Motor neuron (in vitro differentiated cells): ENCODE results near the gene NREP. TPM values are rescaled to one million over a fixed set of nuclear protein-coding genes. Genes with fewer than 3 reads are reported as not detected.
A peak's percentile ranks its signal among the peaks of the same experiment; 100 is the strongest.

Experiments
- ATAC-seq, 8 experiments: fragments of 200-7000 bp; cut with Tn5 transposase; replicated peaks in 6 of 8; 2 replicates each; pipeline ENCODE4 v1.8.0; 2021; ENCODE audit warnings: mild to moderate bottlenecking in 8 of 8, moderate library complexity in 8 of 8
- H3K27ac ChIP-seq, 2 donors: fragments of 250-450 bp; sonication (Bioruptor Pico); 2 replicates each; pipeline ENCODE4 v1.9.0; 2021; ENCODE audit warnings: antibody characterized with exemption in 2 of 2, mild to moderate bottlenecking in 2 of 2, moderate library complexity in 1 of 2
- H3K4me1 ChIP-seq, 2 donors: fragments of 250-450 bp; sonication (Bioruptor Pico); replicated peaks in 1 of 2; 2 replicates each; pipeline ENCODE4 v1.6.1; 2021; ENCODE audit warnings: antibody characterized with exemption in 2 of 2, mild to moderate bottlenecking in 2 of 2, moderate library complexity in 1 of 2
- H3K4me3 ChIP-seq, 5 donors: fragments of 250-450 bp; sonication (Bioruptor Pico); 2 replicates each; pipeline ENCODE4 v1.9.0; 2021; ENCODE audit warnings: antibody characterized with exemption in 5 of 5, mild to moderate bottlenecking in 5 of 5, moderate library complexity in 4 of 5
- WGBS, 10 experiments: fragments of 450-650 bp; shearing (Covaris generic); methylation state at CpG; one replicate each; pipeline ENCODE4 v1.0.0; 2022; 5-methylcytosine and 5-hydroxymethylcytosine counted together
- in situ Hi-C, 9 experiments: fragments of 400-800 bp; cut with MboI; loops; one replicate each; pipeline ENCODE4 v1.15.0; 2021; ENCODE audit warnings: low sequenced_read_pairs in 9 of 9, low pct_unique_long_range_greater_than_20kb in 2 of 9; ENCODE audit not compliant: unreplicated experiment in 9 of 9
- total RNA-seq, 8 experiments: library from RNA; unstranded; fragments of 300-600 nt; gene quantifications; 2 replicates each; pipeline versions ENCODE4 v1.2.3 to v1.2.4, GENCODE V29; 2022

NREP gene
- total RNA-seq = 100 to 1,000 TPM in 5 of 8 experiments, 10 to 100 TPM in 3; 10.0 to 803 (median 552) TPM

DNA sequence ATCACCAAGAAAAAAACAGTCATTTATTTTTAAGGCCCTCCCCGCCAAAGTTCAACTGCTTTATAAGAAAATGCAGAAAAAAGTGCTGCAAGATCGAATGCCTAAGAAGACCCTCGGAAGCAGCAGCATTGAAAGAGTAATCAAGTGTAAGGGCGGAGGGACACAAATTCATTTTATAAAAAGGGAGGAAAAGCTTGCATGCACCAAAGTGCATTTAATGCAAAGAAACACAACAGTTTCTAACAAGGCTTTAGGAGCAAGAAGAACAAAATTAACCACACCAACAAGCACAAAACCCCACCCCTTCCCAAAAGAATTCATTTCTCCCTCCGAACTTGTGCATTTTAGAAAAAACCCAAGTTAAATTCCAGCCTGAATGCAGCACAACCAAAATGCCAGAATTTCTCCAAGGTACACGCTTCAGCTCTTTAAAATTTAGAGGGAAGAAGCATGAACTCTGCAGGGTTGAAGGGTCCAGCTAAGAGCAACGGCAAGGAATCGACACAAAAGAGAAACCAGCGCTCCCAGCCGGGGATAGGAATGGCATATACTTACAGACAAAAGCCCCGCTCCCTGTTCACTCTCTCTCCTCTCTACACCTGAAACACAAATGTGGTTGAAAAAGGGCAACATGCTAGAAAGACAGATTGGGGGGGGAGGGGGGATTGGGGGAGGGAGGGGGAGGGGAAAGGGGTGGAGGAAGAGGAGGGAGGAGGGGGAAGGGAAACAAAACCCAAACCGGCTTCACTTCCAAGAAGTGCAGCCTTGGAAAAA is at the start of gene NREP:
NREP (minus strand) TSS at position 614 of the 774 bp plus-strand sequence. CDS start 1,422 bp downstream, outside the sequence.
- in situ Hi-C loops = no loop called here
- Histone ChIP-seq H3K4me1 (peaks cover 22 to 36% of the 10 kb centered on the region in 2 donors), H3K4me3 (peak within 1 kb of the TSS; percentile 53 to 75 (median 61)), H3K27ac (peak within 1 kb of the TSS; percentile 98)
- ATAC-seq = peak; percentile 2 to 42 (median 26)
- WGBS, 10 experiments = 0 to 12% (median 4%) methylated on average over 2 to 10 of the region's 12 CpGs

DNA sequence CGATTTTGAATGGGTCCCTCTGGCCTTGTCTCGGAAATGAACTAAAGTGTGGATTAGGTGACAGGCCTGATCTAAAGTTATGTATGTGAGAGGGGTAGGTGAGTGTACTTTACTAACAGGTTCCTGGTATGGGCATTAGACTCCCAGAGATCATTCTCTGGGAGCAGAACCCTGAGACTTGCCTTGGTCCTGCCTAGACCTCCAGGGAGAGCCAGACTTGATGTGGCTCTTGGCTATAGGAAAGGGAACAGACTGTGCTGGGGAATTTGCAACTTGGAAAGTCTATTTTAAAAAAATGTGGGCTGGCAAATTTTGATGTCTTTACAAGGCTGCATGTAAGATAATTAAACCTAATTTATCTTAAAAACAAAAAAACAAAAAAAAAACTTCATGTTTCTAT is 49.8 kb upstream of the NREP start:
- Histone ChIP-seq H3K4me1 (peaks cover 0 to 3% of the 10 kb centered on the region in 2 donors), H3K27ac (no peak overlapping the region), H3K4me3 (no peak overlapping the region)
- in situ Hi-C loops = no loop called here
- no peak for ATAC-seq
- 67 to 100% (median 85%) methylated on average over 1 to 2 of the region's 2 CpGs; no CpG with 5 or more reads in 4 of the 10 experiments for WGBS, 10 experiments

DNA sequence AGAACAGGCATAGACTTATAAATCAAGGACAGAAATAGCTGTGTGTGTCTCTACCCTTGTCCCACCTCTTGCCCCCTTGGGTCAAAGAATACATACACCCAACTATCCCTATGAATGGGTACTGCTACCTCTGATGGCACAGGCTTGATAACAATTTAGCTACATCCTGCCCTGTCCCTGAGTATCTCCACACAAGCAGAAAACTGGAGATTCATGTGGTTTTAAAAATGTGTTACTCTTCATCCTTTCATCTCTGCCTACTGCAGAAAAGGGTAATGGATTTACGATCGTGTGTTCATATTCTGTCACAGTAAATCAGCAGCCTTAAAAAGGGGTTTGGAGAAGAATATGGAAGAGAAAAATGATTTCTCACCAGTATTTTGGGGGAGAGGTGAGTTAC is 49.2 kb upstream of the NREP start:
- peak in 3 of 8 experiments; percentile 24 to 40 (median 30) for ATAC-seq
- H3K27ac ChIP-seq = no peak overlapping the region
- peaks cover 0 to 3% of the 10 kb centered on the region in 2 donors for H3K4me1 ChIP-seq
- no peak overlapping the region for H3K4me3 ChIP-seq
- 40 to 93% (median 78%) methylated on average over 1 to 2 of the region's 2 CpGs; no CpG with 5 or more reads in 2 of the 10 experiments for WGBS, 10 experiments
- in situ Hi-C loops = no loop called here

- in situ Hi-C loops = no loop called here
- Histone ChIP-seq H3K27ac (no peak overlapping the region), H3K4me3 (no peak overlapping the region), H3K4me1 (peaks cover 0 to 3% of the 10 kb centered on the region in 2 donors)
- 40 to 95% (median 90%) methylated on average over 1 to 2 of the region's 2 CpGs; no CpG with 5 or more reads in 5 of the 10 experiments for WGBS, 10 experiments
- ATAC-seq = no peak
These were observed 48.1 kb upstream of the NREP start for GRCh38 chr5:111805071-111805470.

- Histone ChIP-seq H3K4me1 (no peaks in the 10 kb centered on the region), H3K27ac (no peak overlapping the region), H3K4me3 (no peak overlapping the region)
- no peak for ATAC-seq
- in situ Hi-C loops = no loop called here
- 45 to 100% (median 85%) methylated on average over 1 to 3 of the region's 3 CpGs; no CpG with 5 or more reads in 2 of the 10 experiments for WGBS, 10 experiments
These were observed 43.4 kb upstream of the NREP start for GRCh38 chr5:111800351-111800750.

DNA sequence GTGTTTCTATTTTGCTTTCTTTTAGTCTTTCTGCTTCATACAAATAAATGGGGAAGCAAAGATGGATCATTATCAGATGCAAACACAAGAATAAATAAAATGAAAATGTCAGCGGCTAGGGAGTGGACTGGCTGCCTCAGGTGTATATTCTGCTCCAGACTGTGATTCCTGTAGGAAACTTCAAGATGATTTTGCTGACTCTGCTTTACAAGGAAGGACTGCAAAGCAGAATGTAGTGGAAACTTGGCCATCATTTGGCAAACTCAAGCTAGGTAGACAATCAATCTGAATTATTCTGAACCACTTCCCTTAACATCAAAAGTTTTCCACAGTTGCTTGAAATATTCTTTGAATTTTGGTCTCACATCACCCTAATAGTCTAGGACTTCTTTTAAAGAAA is 38.1 kb upstream of the NREP start:
- in situ Hi-C loops = no loop called here
- ATAC-seq = no peak
- 38 to 100% (median 80%) methylated on average over 1 of the region's 1 CpG; no CpG with 5 or more reads in 1 of the 10 experiments for WGBS, 10 experiments
- Histone ChIP-seq H3K4me3 (no peak overlapping the region), H3K27ac (no peak overlapping the region), H3K4me1 (no peaks in the 10 kb centered on the region)

- in situ Hi-C loops = no loop called here
These were observed 35.6 kb upstream of the NREP start for GRCh38 chr5:111792471-111793058.

GRCh38 chr5:111790295-111790694 is 33.3 kb upstream of the NREP start:
- Histone ChIP-seq H3K27ac (no peak overlapping the region), H3K4me1 (no peaks in the 10 kb centered on the region), H3K4me3 (no peak overlapping the region)
- ATAC-seq = no peak
- WGBS, 10 experiments = 0 to 100% (median 94%) methylated on average over 1 of the region's 1 CpG
- in situ Hi-C loops = no loop called here

More at GRCh38 chr5:111792471-111793058, 35.6 kb upstream of the NREP start:
- ATAC-seq = no peak
- H3K27ac ChIP-seq = no peak overlapping the region
- 10 to 96% (median 80%) methylated on average over 3 to 4 of the region's 4 CpGs for WGBS, 10 experiments
- H3K4me3 ChIP-seq = no peak overlapping the region
- no peaks in the 10 kb centered on the region for H3K4me1 ChIP-seq

DNA sequence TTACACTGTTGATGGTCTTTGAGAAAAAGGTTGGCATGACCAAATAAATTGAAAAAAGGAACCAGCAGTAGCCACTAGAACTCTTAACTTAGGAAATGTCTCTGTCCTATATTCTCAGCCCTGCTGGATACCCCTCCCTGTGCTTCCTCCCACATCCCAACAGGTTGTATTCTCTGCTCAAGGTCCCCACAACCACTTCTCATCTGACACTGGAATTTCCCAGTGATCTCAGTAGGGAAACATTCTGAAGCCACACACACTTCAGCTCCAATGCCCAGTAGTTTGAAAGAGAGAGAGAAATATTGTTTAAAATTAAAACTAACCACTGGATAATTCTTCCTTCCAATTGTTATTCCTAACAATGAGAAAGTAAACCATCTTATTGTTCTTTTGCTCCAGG is 30.0 kb upstream of the NREP start:
- Histone ChIP-seq H3K4me3 (no peak overlapping the region), H3K27ac (no peak overlapping the region), H3K4me1 (no peaks in the 10 kb centered on the region)
- no peak for ATAC-seq
- in situ Hi-C loops = no loop called here

GRCh38 chr5:111784491-111785181 is 27.6 kb upstream of the NREP start:
- WGBS, 10 experiments = 0 to 100% (median 86%) methylated on average over 1 to 3 of the region's 3 CpGs
- Histone ChIP-seq H3K4me1 (no peaks in the 10 kb centered on the region), H3K4me3 (no peak overlapping the region), H3K27ac (no peak overlapping the region)
- no peak for ATAC-seq
- in situ Hi-C loops = no loop called here

DNA sequence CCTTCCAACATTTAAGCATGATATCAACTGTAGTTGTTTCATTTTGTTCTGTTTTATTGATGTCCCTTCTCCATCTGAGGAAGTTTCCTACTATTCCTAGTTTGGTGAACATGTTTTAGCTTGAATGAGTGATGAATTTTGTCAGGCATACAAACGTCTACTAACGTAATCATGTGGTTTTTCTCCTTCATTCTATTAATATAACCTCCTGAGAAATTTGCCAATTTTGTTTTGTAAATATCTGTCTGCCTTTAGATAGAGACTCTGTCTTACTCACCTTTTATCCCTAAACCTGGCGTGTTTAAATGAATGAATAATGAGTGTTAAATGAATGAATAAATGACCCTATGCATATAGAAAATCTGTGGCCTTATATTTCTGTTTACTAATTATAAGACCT is 26.5 kb upstream of the NREP start:
- H3K4me3 ChIP-seq = no peak overlapping the region
- in situ Hi-C loops = no loop called here
- ATAC-seq = no peak
- H3K4me1 ChIP-seq = no peaks in the 10 kb centered on the region
- 58 to 100% (median 90%) methylated on average over 1 to 3 of the region's 3 CpGs for whole genome bisulfite sequencing, 10 experiments
- no peak overlapping the region for H3K27ac ChIP-seq

DNA sequence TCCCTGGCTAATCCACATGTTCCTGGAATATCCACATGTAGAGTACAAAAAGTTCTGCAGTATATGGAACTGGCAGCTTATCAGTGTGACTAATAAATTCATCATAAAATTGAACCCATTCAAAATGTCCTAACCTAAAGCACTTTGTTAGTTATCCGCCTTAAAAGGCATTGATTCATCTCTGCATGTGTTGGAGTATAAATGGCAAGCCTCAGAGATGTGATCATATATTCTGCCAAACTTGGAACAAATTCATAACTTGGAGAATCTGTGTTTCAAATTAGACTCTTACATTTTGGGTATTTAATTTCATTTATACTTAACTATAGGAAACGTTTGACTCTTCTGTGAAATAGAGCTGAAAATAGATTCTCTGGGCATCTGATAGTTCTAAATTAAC is 25.2 kb upstream of the NREP start:
- in situ Hi-C loops = no loop called here
- no peak overlapping the region for H3K4me3 ChIP-seq
- WGBS, 10 experiments = 48 to 100% (median 78%) methylated on average over 1 to 2 of the region's 2 CpGs
- H3K27ac ChIP-seq = no peak overlapping the region
- no peak for ATAC-seq
- no peaks in the 10 kb centered on the region for H3K4me1 ChIP-seq

DNA sequence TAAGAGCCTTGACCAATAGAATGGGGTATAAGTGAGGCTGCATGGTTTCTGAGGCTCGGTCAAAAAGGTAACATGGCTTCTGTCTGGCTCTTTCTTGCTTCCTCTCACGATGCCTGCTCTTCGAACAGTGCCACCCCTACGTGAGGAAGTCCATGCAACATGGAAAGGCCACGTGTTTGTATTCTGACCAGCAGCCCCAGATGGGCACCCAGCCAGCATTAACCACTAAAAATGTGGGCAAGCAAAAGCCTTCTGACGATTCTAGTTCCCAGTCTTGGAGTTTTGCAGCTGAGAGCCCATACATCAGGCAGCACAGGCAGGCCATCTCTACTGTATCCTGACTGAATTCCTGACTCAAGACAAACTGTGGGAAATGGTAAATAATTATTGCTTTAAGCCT is 24.2 kb upstream of the NREP start:
- Histone ChIP-seq H3K4me3 (no peak overlapping the region), H3K27ac (no peak overlapping the region), H3K4me1 (no peaks in the 10 kb centered on the region)
- 0 to 94% (median 81%) methylated on average over 1 to 6 of the region's 6 CpGs; no CpG with 5 or more reads in 4 of the 10 experiments for WGBS, 10 experiments
- ATAC-seq = no peak
- in situ Hi-C loops = no loop called here
